Measurements from ENCODE around the gene LIMK2.

GRCh38 chr22:31269892-31270579, 57.9 kb downstream of the LIMK2 start:
- no peak for TF ChIP-seq CTCF (IDR thresholded peaks at IDR 0.05; ENCODE audit: low read depth, low read length)
- TF ChIP-seq EZH2phosphoT487 (IDR thresholded peaks at IDR 0.05; ENCODE audit: low read depth), result no peak
